ENCODE results near the gene ZCWPW1. TPM values are rescaled to one million over a fixed set of nuclear protein-coding genes. Genes with fewer than 3 reads are reported as not detected.

The ZCWPW1 gene
- total RNA-seq, 4 donors from 2014 or later = 2.2 to 9.4 (median 4.8) TPM

- Histone ChIP-seq H3K27me3 (no peaks in the 10 kb centered on the region), H3K4me1 (peaks cover 10% of the 10 kb centered on the region), H3K27ac (no peak overlapping the region), H3K9me3 (no peaks in the 10 kb centered on the region), H3K4me3 (no peak overlapping the region), H3K36me3 (no peaks in the 10 kb centered on the region)
- TF ChIP-seq POLR2A (IDR thresholded peaks at IDR 0.05) = no peak
- no peak for TF ChIP-seq CTCF (IDR thresholded peaks at IDR 0.05)
- no peak for TF ChIP-seq EP300 (IDR thresholded peaks at IDR 0.05)
- no peak for TF ChIP-seq POLR2AphosphoS5 (IDR thresholded peaks at IDR 0.05)
- no peak for DNase-seq (ENCODE audit: low spot score in 2 of 2)
- 86% methylated on average over 6 of the region's 6 CpGs for WGBS
Measured at GRCh38 chr7:100370746-100371145, 57.8 kb downstream of the ZCWPW1 start.

- Histone ChIP-seq H3K4me3 (no peak overlapping the region), H3K9me3 (no peaks in the 10 kb centered on the region), H3K27me3 (no peaks in the 10 kb centered on the region), H3K4me1 (peaks cover 10% of the 10 kb centered on the region), H3K36me3 (no peaks in the 10 kb centered on the region), H3K27ac (no peak overlapping the region)
- TF ChIP-seq CTCF (IDR thresholded peaks at IDR 0.05) (no peak), POLR2AphosphoS5 (IDR thresholded peaks at IDR 0.05) (no peak), POLR2A (IDR thresholded peaks at IDR 0.05) (no peak), EP300 (IDR thresholded peaks at IDR 0.05) (no peak)
- no peak for DNase-seq (ENCODE audit: low spot score in 2 of 2)
- 39% methylated on average over 4 of the region's 4 CpGs for WGBS
Measured at GRCh38 chr7:100370303-100370702, 58.2 kb downstream of the ZCWPW1 start.

GRCh38 chr7:100369105-100369504 lies 59.4 kb downstream of the ZCWPW1 start:
- peaks cover 4% of the 10 kb centered on the region for H3K36me3 ChIP-seq
- no peak for DNase-seq (ENCODE audit: low spot score in 2 of 2)
- WGBS = 69% methylated on average over 5 of the region's 6 CpGs
- H3K4me1 ChIP-seq = peaks cover 10% of the 10 kb centered on the region
- H3K27me3 ChIP-seq = no peaks in the 10 kb centered on the region
- peak overlapping the region; percentile 16 for H3K27ac ChIP-seq
- H3K9me3 ChIP-seq = no peaks in the 10 kb centered on the region
- H3K4me3 ChIP-seq = no peak overlapping the region
- no peak for TF ChIP-seq POLR2A (IDR thresholded peaks at IDR 0.05)
- TF ChIP-seq POLR2AphosphoS5 (IDR thresholded peaks at IDR 0.05) = no peak
- no peak for TF ChIP-seq EP300 (IDR thresholded peaks at IDR 0.05)
- TF ChIP-seq CTCF (IDR thresholded peaks at IDR 0.05) = no peak

- peak overlapping the region; percentile 21 for H3K27ac ChIP-seq
Measured at GRCh38 chr7:100367676-100368613, 60.6 kb downstream of the ZCWPW1 start.

GRCh38 chr7:100367251-100367620 lies 61.3 kb downstream of the ZCWPW1 start:
- Histone ChIP-seq H3K27ac (no peak overlapping the region), H3K4me1 (peaks cover 4% of the 10 kb centered on the region)

More at GRCh38 chr7:100367676-100368613, 60.6 kb downstream of the ZCWPW1 start:
- TF ChIP-seq EP300 (IDR thresholded peaks at IDR 0.05) = no peak
- Histone ChIP-seq H3K9me3 (no peaks in the 10 kb centered on the region), H3K27me3 (no peaks in the 10 kb centered on the region), H3K36me3 (peaks cover 4% of the 10 kb centered on the region), H3K4me3 (no peak overlapping the region), H3K4me1 (peaks cover 10% of the 10 kb centered on the region)
- WGBS = 89% methylated on average over 12 of the region's 12 CpGs
- DNase-seq (ENCODE audit: low spot score in 2 of 2) = no peak

More at GRCh38 chr7:100367251-100367620, 61.3 kb downstream of the ZCWPW1 start:
- WGBS = 91% methylated on average over 8 of the region's 8 CpGs
- no peak overlapping the region for H3K4me3 ChIP-seq
- DNase-seq (ENCODE audit: low spot score in 2 of 2) = no peak
- H3K36me3 ChIP-seq = peaks cover 10% of the 10 kb centered on the region
- no peaks in the 10 kb centered on the region for H3K9me3 ChIP-seq
- H3K27me3 ChIP-seq = no peaks in the 10 kb centered on the region
- TF ChIP-seq POLR2AphosphoS5 (IDR thresholded peaks at IDR 0.05) (no peak), EP300 (IDR thresholded peaks at IDR 0.05) (no peak), CTCF (IDR thresholded peaks at IDR 0.05) (no peak), POLR2A (IDR thresholded peaks at IDR 0.05) (no peak)
